K562 (cell line): ENCODE results near the gene CLDND2. TPM values are rescaled to one million over a fixed set of nuclear protein-coding genes. Genes with fewer than 3 reads are reported as not detected.

Experiments
- ATAC-seq: fragments of 200-7000 bp; cut with Tn5 transposase; 3 replicates; pipeline ENCODE4 v1.9.1; 2020; ENCODE audit warnings: moderate library complexity
- BruUV-seq: library from RNA; stranded (reverse); fragments of 400-500 nt; replicated peaks from 2 replicates; lab custom pipeline; 2021; lab: Mats Ljungman, UMichigan
- CTCF ChIA-PET: fragments of 300-600 bp; formaldehyde crosslinking; extraction: SDS; loops from one replicate; lab custom pipeline; 2021; ENCODE audit warnings: low intra/inter-chr PET ratio; lab: Yijun Ruan, JAX
- POLR2A ChIA-PET: fragments of 300-600, 350-650 bp; sonication (Branson Sonifier 250); formaldehyde crosslinking; extraction: SDS; loops from one replicate; lab custom pipeline; 2021; ENCODE audit warnings: antibody characterized with exemption, inconsistent platforms; lab: Yijun Ruan, JAX
- DNase-seq, 4 experiments: peaks; one replicate each; pipeline versions ENCODE4 v3.0.0 to v3.0.0-alpha.2; 2011 to 2018; ENCODE audit warnings: low spot score in 3 of 4, mixed read lengths in 3 of 4; ENCODE audit errors: extremely low read depth in 1 of 4
- FAIRE-seq: peaks from 2 replicates; lab custom pipeline; 2011; peaks lifted over from hg19 to GRCh38; lab: Jason Lieb, UNC
- H2AFZ ChIP-seq: 2 replicates; pipeline ENCODE4 v1.6.0; 2011; ENCODE audit warnings: low read depth, low read length, control low read depth, inconsistent platforms
- H3K27ac ChIP-seq: fragments of 200-600 bp; 3 replicates; pipeline ENCODE4 v1.8.0; 2011; ENCODE audit warnings: low read depth, mild to moderate bottlenecking, control low read depth, inconsistent platforms, low read length, moderate library complexity, mixed read lengths; ENCODE audit errors: extremely low read depth
- H3K27me3 ChIP-seq, 2 experiments: fragments of 300-600 bp in 1 of 2; 2 replicates in 1 of 2; 3 replicates in 1 of 2; pipeline versions ENCODE4 v1.6.0 to v1.8.0; 2011; ENCODE audit warnings: inconsistent platforms in 2 of 2, low read length in 2 of 2, mild to moderate bottlenecking in 1 of 2, mixed read lengths in 1 of 2, moderate library complexity in 1 of 2; ENCODE audit not compliant: control insufficient read depth in 2 of 2, insufficient read depth in 2 of 2
- H3K36me3 ChIP-seq: fragments of 300-600 bp; 3 replicates; pipeline ENCODE4 v1.8.0; 2011; ENCODE audit warnings: mild to moderate bottlenecking, low read length, inconsistent platforms; ENCODE audit not compliant: control insufficient read depth, insufficient read depth
- H3K4me1 ChIP-seq, 2 experiments: fragments of 200-600 bp in 1 of 2; replicated peaks in 1 of 2; 2 replicates in 1 of 2; 3 replicates in 1 of 2; pipeline versions ENCODE4 v1.5.1 to v1.8.0; 2011; ENCODE audit warnings: inconsistent platforms in 2 of 2, low read length in 2 of 2, mild to moderate bottlenecking in 1 of 2, mixed read lengths in 1 of 2, moderate library complexity in 1 of 2; ENCODE audit not compliant: control insufficient read depth in 2 of 2, insufficient read depth in 2 of 2
- H3K4me2 ChIP-seq: 2 replicates; pipeline ENCODE4 v1.6.1; 2011; ENCODE audit warnings: low read length, control low read depth, inconsistent platforms, mixed read lengths; ENCODE audit not compliant: insufficient read depth
- H3K4me3 ChIP-seq: fragments of 200-600 bp; sonication (generic), shearing (Covaris generic); 2 replicates; pipeline ENCODE4 v1.5.1; 2016; ENCODE audit warnings: control low read depth, inconsistent platforms
- H3K79me2 ChIP-seq: fragments of 200-600 bp; 3 replicates; pipeline ENCODE4 v1.8.0; 2011; ENCODE audit warnings: low read length, inconsistent platforms; ENCODE audit not compliant: control insufficient read depth, insufficient read depth
- H3K9ac ChIP-seq, 2 experiments: 2 replicates each; pipeline versions ENCODE4 v1.6.0 to v1.6.1; 2011; ENCODE audit warnings: low read depth in 2 of 2, low read length in 2 of 2, control low read depth in 1 of 2, inconsistent platforms in 1 of 2, mild to moderate bottlenecking in 1 of 2, mixed read lengths in 1 of 2; ENCODE audit not compliant: insufficient read depth in 1 of 2
- H3K9me1 ChIP-seq: one replicate; pipeline ENCODE4 v1.6.0; 2011; ENCODE audit warnings: inconsistent platforms, mild to moderate bottlenecking, low read length, moderate library complexity; ENCODE audit not compliant: control insufficient read depth, insufficient read depth
- H3K9me3 ChIP-seq: replicated peaks from 2 replicates; pipeline ENCODE4 v1.5.1; 2011; ENCODE audit warnings: low read depth, low read length, inconsistent platforms; ENCODE audit not compliant: control insufficient read depth, insufficient read depth
- H4K20me1 ChIP-seq: replicated peaks from 2 replicates; pipeline ENCODE4 v1.6.1; 2011; ENCODE audit warnings: low read length, inconsistent platforms, mixed read lengths; ENCODE audit not compliant: control insufficient read depth, insufficient read depth
- ARID1B ChIP-seq: fragments of 450-650 bp; IDR thresholded peaks from 2 replicates; pipeline ENCODE4 v1.6.1; 2016; ENCODE audit warnings: antibody characterized with exemption, mild to moderate bottlenecking, inconsistent platforms
- CREB1 ChIP-seq, 2 experiments: sonication (generic) in 1 of 2; formaldehyde crosslinking in 1 of 2; IDR thresholded peaks; 2 replicates each; pipeline versions ENCODE4 v1.6.1 to v1.8.0; 2012 to 2022; ENCODE audit warnings: inconsistent platforms in 1 of 2, mild to moderate bottlenecking in 1 of 2, missing genetic modification reagents in 1 of 2, moderate library complexity in 1 of 2
- IRF2 ChIP-seq: sonication (generic); formaldehyde crosslinking; IDR thresholded peaks from 2 replicates; pipeline ENCODE4 v1.8.1; 2022; ENCODE audit warnings: mild to moderate bottlenecking, missing genetic modification reagents
- NCOA6 ChIP-seq: fragments of 450-650 bp; IDR thresholded peaks from 2 replicates; pipeline ENCODE4 v1.6.1; 2017; ENCODE audit warnings: mild to moderate bottlenecking
- NELFE ChIP-seq: IDR thresholded peaks from 2 replicates; pipeline ENCODE4 v1.6.1; 2011; ENCODE audit warnings: mild to moderate bottlenecking; ENCODE audit not compliant: insufficient read depth, insufficient read length
- NFRKB ChIP-seq: fragments of 450-650 bp; IDR thresholded peaks from 2 replicates; pipeline ENCODE4 v1.6.1; 2016; ENCODE audit warnings: low read depth
- OTX1 ChIP-seq: fragments of 450-650 bp; formaldehyde crosslinking; IDR thresholded peaks from 2 replicates; pipeline ENCODE4 v1.4.0; 2022; ENCODE audit warnings: mild to moderate bottlenecking
- SNIP1 ChIP-seq: fragments of 450-650 bp; IDR thresholded peaks from 2 replicates; pipeline ENCODE4 v1.7.1; 2017; ENCODE audit warnings: low read depth, mild to moderate bottlenecking
- THAP12 ChIP-seq: fragments of 250-450 bp; sonication (Bioruptor Pico); IDR thresholded peaks from 2 replicates; pipeline ENCODE4 v1.9.0; 2021; ENCODE audit warnings: mild to moderate bottlenecking, inconsistent platforms
- ZKSCAN8 ChIP-seq: fragments of 200-800 bp; sonication (Bioruptor generic); IDR thresholded peaks from 2 replicates; pipeline ENCODE4 v1.6.1; 2016; ENCODE audit warnings: missing genetic modification characterization, missing compliant biosample characterization
- ZNF140 ChIP-seq: fragments of 250-450 bp; sonication (Bioruptor Pico); IDR thresholded peaks from 2 replicates; pipeline ENCODE4 v1.8.0; 2021; ENCODE audit warnings: moderate library complexity, mild to moderate bottlenecking, inconsistent platforms
- WGBS: fragments of 100-300 bp; shearing (Covaris generic); methylation state at CpG from one replicate; pipeline ENCODE4 v1.1.6; 2016; ENCODE audit warnings: low coverage, mixed read lengths; ENCODE audit not compliant: insufficient coverage; ENCODE audit errors: missing lambda C conversion rate; 5-methylcytosine and 5-hydroxymethylcytosine counted together
- in situ Hi-C: fragments of 300-500 bp; cut with MboI; formaldehyde crosslinking; loops from 4 replicates; pipeline ENCODE4 v1.15.0; 2018; ENCODE audit warnings: inconsistent platforms, mixed read lengths
- intact Hi-C: fragments of 100-400 bp; cut with micrococcal nuclease; formaldehyde crosslinking; loops from 2 replicates; pipeline ENCODE4 v1.14.2; 2022
- polyA plus RNA-seq, 8 experiments: library from polyadenylated mRNA; depleted of rRNA in 4 of 8; stranded (reverse) in 5 of 8; unstranded in 3 of 8; fragments of >200 nt; fragmentation: Nextera tagmentation in 2 of 8; fragmentation: Illumina TruSeq in 1 of 8; extraction: Ambion mirVana in 2 of 8; extraction: Trizol in 1 of 8; gene quantifications; 2 replicates each; pipeline versions ENCODE4 v1.2.1 to v1.2.3, GENCODE V29; 2011 to 2014; ENCODE audit warnings: inconsistent platforms in 1 of 8, missing spikeins in 1 of 8
- total RNA-seq, 7 experiments: library from RNA; depleted of rRNA in 6 of 7; stranded (reverse); fragments of >200 nt in 6 of 7; fragmentation: Illumina TruSeq in 2 of 7; extraction: Trizol in 2 of 7; gene quantifications; 2 replicates each; pipeline versions ENCODE4 v1.2.1 to v1.2.3, GENCODE V29; 2011 to 2021; ENCODE audit warnings: low replicate concordance in 1 of 7

The CLDND2 gene
- total and polyA plus RNA-seq, 9 of the 15 experiments (the other 6 are each of a cell fraction or from before 2014, with no cell fraction given), result 0.45 to 4.0 (median 1.2) TPM; not detected in 3

- H3K36me3 ChIP-seq, result no peaks in the 10 kb centered on the region
- no peaks in the 10 kb centered on the region for H3K79me2 ChIP-seq
- peaks cover 6% of the 10 kb centered on the region; the same call in 1 of the 2 replicates for H4K20me1 ChIP-seq
- H3K4me1 ChIP-seq, result peaks cover 0 to 17% of the 10 kb centered on the region in 2 experiments; a peak in 3 of 5 replicates
- no TSS peak for BruUV-seq
- POLR2A ChIA-PET, result no interaction called here
- no peak overlapping the region for H3K4me2 ChIP-seq
- no peak for DNase-seq
- H3K27me3 ChIP-seq, result peaks cover 23 to 78% of the 10 kb centered on the region in 2 experiments; a peak in 4 of 5 replicates
- H3K9ac ChIP-seq, result no peak overlapping the region
- no peak for TF ChIP-seq NCOA6
- TF ChIP-seq NFRKB, result no peak
- TF ChIP-seq CREB1 (IDR thresholded peaks at IDR 0.05), result no peak
- no peak for TF ChIP-seq CREB1 (CRISPR knock-in tag; IDR thresholded peaks at IDR 0.05)
- no peak for TF ChIP-seq NELFE
- no peak for TF ChIP-seq ZNF140 (CRISPR knock-in tag)
- TF ChIP-seq OTX1 (CRISPR knock-in tag), result no peak
- no peak for TF ChIP-seq SNIP1
- TF ChIP-seq ZKSCAN8 (CRISPR knock-in tag), result no peak
- no peak for TF ChIP-seq ARID1B
- no peak for TF ChIP-seq IRF2 (CRISPR knock-in tag)
- no peak for TF ChIP-seq THAP12 (CRISPR knock-in tag)
- TF ChIP-seq, all 486 proteins: peak for 0
- intact Hi-C loops (no loop called here), in situ Hi-C loops (no loop called here)
- WGBS, result 34% methylated on average over 13 of the region's 14 CpGs
- Histone ChIP-seq H3K4me3 (no peak overlapping the region), H3K27ac (no peak overlapping the region), H3K9me1 (no peaks in the 10 kb centered on the region), H3K9me3 (no peaks in the 10 kb centered on the region; the same call in 1 of the 2 replicates), H2AFZ (no peak overlapping the region)
- FAIRE-seq (no peak), ATAC-seq (no peak)
- CTCF ChIA-PET, result no interaction called here
These were observed 49.0 kb downstream of the CLDND2 start for GRCh38 chr19:51319649-51320279.
